Smooth muscle cell (in vitro differentiated cells): ENCODE data around the gene PPP3CA. TPM values are rescaled to one million over a fixed set of nuclear protein-coding genes. Genes with fewer than 3 reads are reported as not detected.

Experiments used
- DNase-seq: peaks from one replicate; lab custom pipeline; 2025; ENCODE audit not compliant: unreplicated experiment; lab: John Stamatoyannopoulos, UW
- H2AFZ ChIP-seq: fragments of 200-600 bp; sonication (generic); 2 replicates; pipeline ENCODE4 v1.6.0; 2016; ENCODE audit warnings: antibody characterized with exemption, low read depth, mild to moderate bottlenecking
- H3F3A ChIP-seq: fragments of 200-600 bp; sonication (generic); 2 replicates; pipeline ENCODE4 v1.6.0; 2017; ENCODE audit warnings: antibody characterized with exemption, low read depth
- H3K27ac ChIP-seq: fragments of 200-600 bp; sonication (generic); 2 replicates; pipeline ENCODE4 v1.5.1; 2016; ENCODE audit warnings: low read depth, mild to moderate bottlenecking
- H3K27me3 ChIP-seq: fragments of 200-600 bp; sonication (generic); 2 replicates; pipeline ENCODE4 v1.6.1; 2016; ENCODE audit warnings: low read depth, mild to moderate bottlenecking
- H3K36me3 ChIP-seq: fragments of 200-600 bp; sonication (generic); 2 replicates; pipeline ENCODE4 v1.5.1; 2016; ENCODE audit warnings: low read depth
- H3K4me1 ChIP-seq: fragments of 200-600 bp; sonication (generic); 2 replicates; pipeline ENCODE4 v1.5.1; 2016; ENCODE audit warnings: low read depth
- H3K4me2 ChIP-seq: fragments of 200-600 bp; sonication (generic); 2 replicates; pipeline ENCODE4 v1.6.0; 2016; ENCODE audit warnings: mild to moderate bottlenecking
- H3K4me3 ChIP-seq: fragments of 200-600 bp; sonication (generic); 2 replicates; pipeline ENCODE4 v1.5.1; 2016; ENCODE audit warnings: mild to moderate bottlenecking
- H3K79me2 ChIP-seq: fragments of 200-600 bp; sonication (generic); 2 replicates; pipeline ENCODE4 v1.6.0; 2016; ENCODE audit warnings: low read depth, mild to moderate bottlenecking
- H3K9ac ChIP-seq: fragments of 200-600 bp; sonication (generic); 2 replicates; pipeline ENCODE4 v1.6.0; 2016; ENCODE audit warnings: low read depth
- H3K9me3 ChIP-seq: fragments of 200-600 bp; sonication (generic); replicated peaks from 2 replicates; pipeline ENCODE4 v1.5.1; 2016; ENCODE audit warnings: low read depth
- H4K20me1 ChIP-seq: fragments of 200-600 bp; sonication (generic); 2 replicates; pipeline ENCODE4 v1.6.0; 2016; ENCODE audit warnings: low read depth
- CTCF ChIP-seq: fragments of 200-600 bp; sonication (generic); IDR thresholded peaks from 2 replicates; pipeline ENCODE4 v1.5.1; 2017; ENCODE audit warnings: borderline replicate concordance, mild to moderate bottlenecking, antibody characterized with exemption; ENCODE audit not compliant: insufficient read depth, poor library complexity, severe bottlenecking
- WGBS: methylation state at CpG from one replicate; pipeline ENCODE4 v1.1.7; 2016; ENCODE audit warnings: low lambda C conversion rate; 5-methylcytosine and 5-hydroxymethylcytosine counted together
- polyA plus RNA-seq: library from polyadenylated mRNA; unstranded; fragments of >200 nt; fragmentation: Nextera tagmentation; extraction: Ambion mirVana; gene quantifications from 2 replicates; pipeline ENCODE4 v1.2.1, GENCODE V29; 2016
- total RNA-seq: library from RNA; depleted of rRNA; stranded (reverse); fragments of >200 nt; gene quantifications from 2 replicates; pipeline ENCODE4 v1.2.3, GENCODE V29; 2014

PPP3CA gene
- total and polyA plus RNA-seq, 2 experiments from 2014 or later = 16.2 to 96.1 TPM

DNA sequence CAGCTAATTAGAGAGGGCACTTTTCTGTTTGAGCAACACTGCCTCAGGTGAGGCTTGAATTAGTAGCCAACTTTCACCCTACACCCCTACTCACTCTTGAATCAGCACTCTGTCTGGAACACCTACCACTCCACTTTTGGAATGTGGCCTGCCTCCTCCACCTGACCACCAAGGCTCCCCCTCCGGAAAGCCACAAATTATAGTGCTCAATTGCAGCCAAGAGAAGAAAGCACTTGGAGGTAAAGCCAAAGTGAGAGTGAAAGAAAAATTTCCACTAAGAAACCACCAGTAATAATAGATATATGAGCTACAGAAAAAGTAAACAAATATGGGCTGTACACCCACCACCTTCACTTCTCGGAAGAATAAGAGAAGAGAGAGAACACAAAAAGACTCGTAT, 41.1 kb downstream of the PPP3CA start:
- H3K4me1 ChIP-seq = peaks cover 30% of the 10 kb centered on the region
- peaks cover 97% of the 10 kb centered on the region for H4K20me1 ChIP-seq
- H3K79me2 ChIP-seq = peaks cover 92% of the 10 kb centered on the region
- no peak for TF ChIP-seq CTCF
- H2AFZ ChIP-seq = no peak overlapping the region
- H3K36me3 ChIP-seq = no peaks in the 10 kb centered on the region
- H3K27me3 ChIP-seq = no peaks in the 10 kb centered on the region
- H3K9ac ChIP-seq = no peak overlapping the region
- H3K4me3 ChIP-seq = peak overlapping the region; percentile 18
- H3K27ac ChIP-seq = peak overlapping the region; percentile 73
- no peaks in the 10 kb centered on the region for H3K9me3 ChIP-seq
- no peak for DNase-seq
- peak overlapping the region; percentile 77 for H3K4me2 ChIP-seq
- 28% methylated on average over 3 of the region's 3 CpGs for WGBS
- H3F3A ChIP-seq = peaks cover 10% of the 10 kb centered on the region

- Histone ChIP-seq H3K79me2 (peaks cover 92% of the 10 kb centered on the region), H3K27ac (peak overlapping the region; percentile 73), H3K9ac (no peak overlapping the region), H3K4me3 (peak overlapping the region; percentile 2), H3K4me1 (peaks cover 30% of the 10 kb centered on the region), H3K36me3 (no peaks in the 10 kb centered on the region), H3K9me3 (no peaks in the 10 kb centered on the region), H2AFZ (no peak overlapping the region), H4K20me1 (peaks cover 97% of the 10 kb centered on the region), H3K27me3 (no peaks in the 10 kb centered on the region), H3F3A (peaks cover 10% of the 10 kb centered on the region), H3K4me2 (peak overlapping the region; percentile 77)
- DNase-seq = no peak
- no peak for TF ChIP-seq CTCF
- WGBS = 2% methylated on average over 2 of the region's 2 CpGs
Measured at GRCh38 chr4:101304916-101305315, 42.4 kb downstream of the PPP3CA start.

DNA sequence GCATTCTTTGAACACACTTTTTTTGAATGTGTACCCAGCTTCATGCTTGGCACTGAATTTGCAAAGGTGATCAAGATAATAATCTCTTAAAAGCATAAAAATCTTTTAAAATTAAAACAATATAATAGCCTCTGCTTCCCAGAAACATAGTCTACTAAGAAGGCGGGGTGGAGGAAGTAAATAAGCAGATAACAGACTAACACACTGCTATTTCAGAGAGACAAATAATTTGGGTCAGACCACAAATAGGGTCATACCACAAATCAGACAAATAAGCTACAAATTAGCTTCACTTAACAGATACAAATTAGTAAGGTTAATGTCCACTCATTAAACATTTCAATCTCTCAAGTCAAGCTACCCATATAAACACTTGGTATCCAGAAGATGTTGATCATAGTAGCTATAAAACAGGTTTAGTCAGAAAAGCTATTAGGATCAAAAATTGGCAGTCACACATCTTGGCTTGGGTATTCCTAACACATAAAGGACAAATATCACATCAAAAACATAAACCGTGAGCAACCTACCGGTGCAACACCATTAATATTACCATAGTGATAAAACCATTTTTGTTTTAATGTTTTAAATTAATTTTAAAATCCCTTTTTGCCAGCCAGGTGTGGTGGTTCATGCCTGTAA, 47.3 kb downstream of the PPP3CA start:
- no peak for DNase-seq
- WGBS = 91% methylated on average over 3 of the region's 3 CpGs
- no peaks in the 10 kb centered on the region for H3K27me3 ChIP-seq
- H3F3A ChIP-seq = no peaks in the 10 kb centered on the region
- H3K4me3 ChIP-seq = no peak overlapping the region
- H4K20me1 ChIP-seq = peaks cover 96% of the 10 kb centered on the region
- H3K4me1 ChIP-seq = peaks cover 7% of the 10 kb centered on the region
- peaks cover 97% of the 10 kb centered on the region for H3K79me2 ChIP-seq
- TF ChIP-seq CTCF = no peak
- H3K9me3 ChIP-seq = no peaks in the 10 kb centered on the region
- no peak overlapping the region for H2AFZ ChIP-seq
- H3K9ac ChIP-seq = no peak overlapping the region
- no peaks in the 10 kb centered on the region for H3K36me3 ChIP-seq
- H3K4me2 ChIP-seq = no peak overlapping the region
- no peak overlapping the region for H3K27ac ChIP-seq

DNA sequence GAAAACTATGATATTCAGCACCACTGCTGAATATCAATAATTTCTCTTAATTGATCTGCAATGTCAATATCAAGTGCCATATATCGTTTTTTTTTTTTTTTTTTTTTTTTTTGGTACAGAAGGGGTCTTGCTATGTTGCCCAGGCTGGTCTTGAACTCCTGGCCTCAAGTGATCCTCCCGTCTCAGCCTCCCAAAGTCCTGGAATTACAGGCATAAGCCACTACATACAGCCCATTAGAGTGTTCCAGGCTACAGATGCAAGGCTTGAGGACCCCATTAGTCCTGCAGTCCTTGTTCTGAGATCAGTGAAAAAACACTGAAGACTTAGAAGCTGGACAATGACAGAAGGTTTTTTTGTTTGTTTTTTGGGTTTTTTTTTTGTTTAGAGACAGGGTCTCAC, 48.3 kb downstream of the PPP3CA start:
- no peak for TF ChIP-seq CTCF
- no peak for DNase-seq
- Histone ChIP-seq H3K4me2 (no peak overlapping the region), H3K4me1 (no peaks in the 10 kb centered on the region), H3K27ac (no peak overlapping the region), H3K9me3 (no peaks in the 10 kb centered on the region), H3K9ac (no peak overlapping the region), H2AFZ (no peak overlapping the region), H3K4me3 (no peak overlapping the region), H3F3A (no peaks in the 10 kb centered on the region), H3K27me3 (no peaks in the 10 kb centered on the region), H3K36me3 (no peaks in the 10 kb centered on the region), H3K79me2 (peaks cover 97% of the 10 kb centered on the region), H4K20me1 (peaks cover 86% of the 10 kb centered on the region)
- WGBS = 100% methylated on average over 2 of the region's 2 CpGs
